Body of pancreas (tissue), 4 donors: ENCODE data around the gene DGCR8. TPM values are rescaled to one million over a fixed set of nuclear protein-coding genes. Genes with fewer than 3 reads are reported as not detected.

Source experiments
- ATAC-seq: fragments of 150-250 bp; one replicate; pipeline ENCODE4 v1.9.1; 2016
- DNase-seq, 4 donors: peaks; one replicate each; pipeline ENCODE4 v3.0.0-alpha.2; 2019
- H3K27ac ChIP-seq, 4 donors: fragments of 200-600 bp; sonication (generic); 1 replicate in 3 of 4; 2 replicates in 1 of 4; pipeline versions ENCODE4 v1.5.1 to v1.6.1; 2016 to 2019; ENCODE audit warnings: mild to moderate bottlenecking in 1 of 4, mixed read lengths in 1 of 4, moderate library complexity in 1 of 4
- H3K27me3 ChIP-seq, 2 donors: fragments of 200-600 bp; sonication (generic); one replicate each; pipeline ENCODE4 v1.6.0; 2016; ENCODE audit warnings: mild to moderate bottlenecking in 1 of 2
- H3K36me3 ChIP-seq, 2 donors: fragments of 200-600 bp; sonication (generic); replicated peaks in 1 of 2; 2 replicates each; pipeline ENCODE4 v1.5.1; 2016; ENCODE audit warnings: low read depth in 2 of 2; ENCODE audit not compliant: insufficient read depth in 1 of 2
- H3K4me1 ChIP-seq: fragments of 200-600 bp; sonication (generic); one replicate; pipeline ENCODE4 v1.6.0; 2016
- H3K4me3 ChIP-seq, 2 donors: fragments of 200-600 bp; sonication (generic); 1 replicate in 1 of 2; 2 replicates in 1 of 2; pipeline ENCODE4 v1.5.1; 2016 to 2019
- H3K9me3 ChIP-seq, 3 donors: fragments of 200-600 bp; sonication (generic); 1 replicate in 2 of 3; 2 replicates in 1 of 3; pipeline ENCODE4 v1.5.1; 2016
- POLR2A ChIP-seq, 3 donors: fragments of 450-650 bp; IDR thresholded peaks; one replicate each; pipeline ENCODE4 v1.6.1; 2016; ENCODE audit warnings: antibody characterized with exemption in 3 of 3, mild to moderate bottlenecking in 2 of 3
- WGBS, 2 donors: methylation state at CpG; one replicate each; pipeline ENCODE4 v1.1.5; 2017; 5-methylcytosine and 5-hydroxymethylcytosine counted together
- intact Hi-C: fragments of 100-400 bp; cut with DNase I; formaldehyde crosslinking; loops from one replicate; pipeline ENCODE4 v1.15.1; 2023
- total RNA-seq, 2 donors: library from RNA; depleted of rRNA; stranded (reverse); fragments of >200 nt; gene quantifications; one replicate each; pipeline ENCODE4 v1.1.0, GENCODE V29; 2016
- TF ChIP-seq, protein P1 (sequence below), 7 experiments: fragments of 450-650 bp in 4 of 7; fragments of 200-600 bp in 3 of 7; sonication (generic) in 3 of 7; IDR thresholded peaks; one replicate each; pipeline ENCODE4 v1.5.1; 2016 to 2019; ENCODE audit warnings: antibody characterized with exemption in 7 of 7

Gene DGCR8
- total RNA-seq, 2 donors from 2014 or later, result 25.7 to 53.4 TPM

GRCh38 chr22:20136603-20136873, 56.5 kb downstream of the DGCR8 start:
- H3K9me3 ChIP-seq, result no peaks in the 10 kb centered on the region
- H3K4me1 ChIP-seq, result peaks cover 49% of the 10 kb centered on the region
- H3K36me3 ChIP-seq, result no peaks in the 10 kb centered on the region
- WGBS, 2 donors, result 95 to 100% methylated on average over 1 to 5 of the region's 5 CpGs
- no peaks in the 10 kb centered on the region for H3K27me3 ChIP-seq
- intact Hi-C loops, result no loop called here
- H3K27ac ChIP-seq, result no peak overlapping the region
- H3K4me3 ChIP-seq, result no peak overlapping the region
- TF ChIP-seq POLR2A (IDR thresholded peaks at IDR 0.05), result no peak
- TF ChIP-seq, protein P1, sequence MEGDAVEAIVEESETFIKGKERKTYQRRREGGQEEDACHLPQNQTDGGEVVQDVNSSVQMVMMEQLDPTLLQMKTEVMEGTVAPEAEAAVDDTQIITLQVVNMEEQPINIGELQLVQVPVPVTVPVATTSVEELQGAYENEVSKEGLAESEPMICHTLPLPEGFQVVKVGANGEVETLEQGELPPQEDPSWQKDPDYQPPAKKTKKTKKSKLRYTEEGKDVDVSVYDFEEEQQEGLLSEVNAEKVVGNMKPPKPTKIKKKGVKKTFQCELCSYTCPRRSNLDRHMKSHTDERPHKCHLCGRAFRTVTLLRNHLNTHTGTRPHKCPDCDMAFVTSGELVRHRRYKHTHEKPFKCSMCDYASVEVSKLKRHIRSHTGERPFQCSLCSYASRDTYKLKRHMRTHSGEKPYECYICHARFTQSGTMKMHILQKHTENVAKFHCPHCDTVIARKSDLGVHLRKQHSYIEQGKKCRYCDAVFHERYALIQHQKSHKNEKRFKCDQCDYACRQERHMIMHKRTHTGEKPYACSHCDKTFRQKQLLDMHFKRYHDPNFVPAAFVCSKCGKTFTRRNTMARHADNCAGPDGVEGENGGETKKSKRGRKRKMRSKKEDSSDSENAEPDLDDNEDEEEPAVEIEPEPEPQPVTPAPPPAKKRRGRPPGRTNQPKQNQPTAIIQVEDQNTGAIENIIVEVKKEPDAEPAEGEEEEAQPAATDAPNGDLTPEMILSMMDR (IDR thresholded peaks at IDR 0.05), result no peak
- DNase-seq, result no peak
- ATAC-seq, result no peak

DNA sequence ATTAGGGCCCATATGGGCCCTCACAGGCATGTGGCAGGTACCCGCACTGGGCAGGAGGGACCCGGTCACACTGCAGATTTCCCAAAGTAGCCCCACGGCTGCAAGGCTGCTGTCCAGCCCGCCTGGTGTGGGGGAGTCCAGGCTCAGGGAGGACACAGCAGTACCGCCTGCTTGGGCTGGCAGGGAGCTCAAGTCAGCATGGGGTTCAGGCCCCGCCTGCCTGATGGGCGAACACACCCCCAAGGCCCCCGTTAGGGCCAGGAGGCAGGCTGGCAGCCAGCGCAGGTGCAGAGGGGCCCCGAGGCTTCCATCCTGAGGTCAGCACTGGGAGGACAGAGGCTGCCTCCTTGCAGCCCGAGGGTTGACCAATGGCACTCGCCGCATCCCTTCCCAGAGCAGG, 57.1 kb downstream of the DGCR8 start:
- TF ChIP-seq POLR2A (IDR thresholded peaks at IDR 0.05), result no peak
- TF ChIP-seq, protein P1 (IDR thresholded peaks at IDR 0.05), result no peak
- DNase-seq (no peak), ATAC-seq (no peak)
- peaks cover 49% of the 10 kb centered on the region for H3K4me1 ChIP-seq
- WGBS, 2 donors, result 83 to 93% methylated on average over 6 to 13 of the region's 13 CpGs
- intact Hi-C loops, result no loop called here
- H3K4me3 ChIP-seq, result no peak overlapping the region
- no peaks in the 10 kb centered on the region for H3K27me3 ChIP-seq
- no peaks in the 10 kb centered on the region for H3K9me3 ChIP-seq
- no peaks in the 10 kb centered on the region for H3K36me3 ChIP-seq
- no peak overlapping the region for H3K27ac ChIP-seq

GRCh38 chr22:20137671-20138416, 57.8 kb downstream of the DGCR8 start:
- H3K27ac ChIP-seq, result no peak overlapping the region
- 50 to 63% methylated on average over 1 to 26 of the region's 26 CpGs for WGBS, 2 donors
- no peaks in the 10 kb centered on the region for H3K9me3 ChIP-seq
- intact Hi-C loops, result no loop called here
- no peak overlapping the region for H3K4me3 ChIP-seq
- H3K27me3 ChIP-seq, result no peaks in the 10 kb centered on the region
- no peak for TF ChIP-seq POLR2A (IDR thresholded peaks at IDR 0.05)
- TF ChIP-seq, protein P1 (IDR thresholded peaks at IDR 0.05), result no peak
- DNase-seq (no peak), ATAC-seq (no peak)
- no peaks in the 10 kb centered on the region for H3K36me3 ChIP-seq
- peaks cover 43% of the 10 kb centered on the region for H3K4me1 ChIP-seq

- Histone ChIP-seq H3K9me3 (no peaks in the 10 kb centered on the region), H3K27me3 (no peaks in the 10 kb centered on the region), H3K4me3 (no peak overlapping the region), H3K36me3 (no peaks in the 10 kb centered on the region), H3K27ac (no peak overlapping the region), H3K4me1 (peaks cover 37% of the 10 kb centered on the region)
- intact Hi-C loops, result no loop called here
- DNase-seq (no peak), ATAC-seq (no peak)
- TF ChIP-seq, protein P1 (IDR thresholded peaks at IDR 0.05), result no peak
- no peak for TF ChIP-seq POLR2A (IDR thresholded peaks at IDR 0.05)
- WGBS, 2 donors, result 57 to 64% methylated on average over 4 of the region's 4 CpGs
These were observed 58.3 kb downstream of the DGCR8 start for GRCh38 chr22:20138417-20138738.

- DNase-seq, result no peak
- Histone ChIP-seq H3K27me3 (no peaks in the 10 kb centered on the region), H3K27ac (no peak overlapping the region), H3K4me3 (no peak overlapping the region), H3K4me1 (peaks cover 34% of the 10 kb centered on the region), H3K9me3 (no peaks in the 10 kb centered on the region), H3K36me3 (no peaks in the 10 kb centered on the region)
- no peak for TF ChIP-seq POLR2A (IDR thresholded peaks at IDR 0.05)
- TF ChIP-seq, protein P1 (IDR thresholded peaks at IDR 0.05), result no peak
- WGBS, 2 donors, result 86 to 91% methylated on average over 5 to 13 of the region's 16 CpGs
- ATAC-seq, result no peak
- intact Hi-C loops, result no loop called here
These were observed 58.8 kb downstream of the DGCR8 start for GRCh38 chr22:20138868-20139267.
